Endothelial cell (in vitro differentiated cells): ENCODE data around the gene DIS3L2. TPM values are rescaled to one million over a fixed set of nuclear protein-coding genes. Genes with fewer than 3 reads are reported as not detected.

Experiments
- DNase-seq: peaks from one replicate; pipeline ENCODE4 v3.0.0; 2021; ENCODE audit warnings: low spot score
- H3K27ac Mint-ChIP-seq: one replicate; pipeline ENCODE4 v1.8.0; 2021; ENCODE audit warnings: mixed read lengths, inconsistent platforms; ENCODE audit not compliant: unreplicated experiment
- H3K27me3 Mint-ChIP-seq: one replicate; pipeline ENCODE4 v1.8.0; 2021; ENCODE audit warnings: mild to moderate bottlenecking, moderate library complexity, mixed read lengths, inconsistent platforms; ENCODE audit not compliant: unreplicated experiment
- H3K36me3 Mint-ChIP-seq: one replicate; pipeline ENCODE4 v1.8.0; 2021; ENCODE audit warnings: mild to moderate bottlenecking, low read depth, mixed read lengths, inconsistent platforms; ENCODE audit not compliant: unreplicated experiment
- H3K4me1 Mint-ChIP-seq: one replicate; pipeline ENCODE4 v1.8.0; 2021; ENCODE audit warnings: mild to moderate bottlenecking, mixed read lengths, inconsistent platforms; ENCODE audit not compliant: unreplicated experiment
- H3K4me3 Mint-ChIP-seq: one replicate; pipeline ENCODE4 v1.8.0; 2021; ENCODE audit warnings: mild to moderate bottlenecking, mixed read lengths, inconsistent platforms; ENCODE audit not compliant: unreplicated experiment
- H3K9me3 Mint-ChIP-seq: one replicate; pipeline ENCODE4 v1.8.0; 2021; ENCODE audit warnings: mixed read lengths, inconsistent platforms; ENCODE audit not compliant: unreplicated experiment
- CTCF ChIP-seq: fragments of 200-600 bp; sonication (generic); IDR thresholded peaks from one replicate; pipeline ENCODE4 v1.5.0; 2021; ENCODE audit warnings: antibody characterized with exemption; ENCODE audit not compliant: unreplicated experiment
- total RNA-seq: library from RNA; stranded (reverse); fragmentation: NEBNext Ultra II Directional; extraction: Animal tissue kit (Norgen Biotek cat#: 25700); gene quantifications from one replicate; pipeline ENCODE4 v1.2.1, GENCODE V29; 2021; ENCODE audit not compliant: unreplicated experiment

DIS3L2 gene
- total RNA-seq, 1 donor from 2014 or later = 42.1 TPM

DNA sequence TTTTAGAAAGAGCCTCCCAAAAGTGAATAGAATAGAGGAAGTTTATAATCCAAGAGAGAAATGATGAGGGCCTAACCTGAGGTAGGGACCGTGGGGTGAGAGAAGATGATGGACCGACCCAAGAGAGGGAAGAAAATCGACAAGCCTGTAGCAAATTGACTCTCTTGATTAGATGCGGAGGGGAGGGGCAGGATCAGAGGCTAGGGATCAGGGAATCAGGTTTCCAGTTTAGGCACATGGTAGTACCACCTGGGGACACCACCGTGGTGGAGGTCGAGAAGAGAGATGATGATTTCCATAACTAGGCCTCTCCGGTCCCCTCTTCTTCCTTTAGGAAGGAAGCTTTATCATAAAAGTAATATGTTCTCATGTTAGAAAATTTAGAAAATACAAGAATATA, 308.4 kb downstream of the DIS3L2 start:
- Mint-ChIP-seq H3K9me3 (no peaks in the 10 kb centered on the region), H3K27me3 (no peaks in the 10 kb centered on the region), H3K4me3 (no peak overlapping the region), H3K36me3 (peaks cover 4% of the 10 kb centered on the region), H3K4me1 (peaks cover 9% of the 10 kb centered on the region), H3K27ac (no peak overlapping the region)
- DNase-seq = no peak
- TF ChIP-seq CTCF = no peak

GRCh38 chr2:232273903-232274643, 312.6 kb downstream of the DIS3L2 start:
- Mint-ChIP-seq H3K9me3 (no peaks in the 10 kb centered on the region), H3K27me3 (peaks cover 3% of the 10 kb centered on the region), H3K4me1 (peaks cover 18% of the 10 kb centered on the region), H3K27ac (no peak overlapping the region), H3K36me3 (no peaks in the 10 kb centered on the region), H3K4me3 (no peak overlapping the region)
- no peak for TF ChIP-seq CTCF
- DNase-seq = no peak

DNA sequence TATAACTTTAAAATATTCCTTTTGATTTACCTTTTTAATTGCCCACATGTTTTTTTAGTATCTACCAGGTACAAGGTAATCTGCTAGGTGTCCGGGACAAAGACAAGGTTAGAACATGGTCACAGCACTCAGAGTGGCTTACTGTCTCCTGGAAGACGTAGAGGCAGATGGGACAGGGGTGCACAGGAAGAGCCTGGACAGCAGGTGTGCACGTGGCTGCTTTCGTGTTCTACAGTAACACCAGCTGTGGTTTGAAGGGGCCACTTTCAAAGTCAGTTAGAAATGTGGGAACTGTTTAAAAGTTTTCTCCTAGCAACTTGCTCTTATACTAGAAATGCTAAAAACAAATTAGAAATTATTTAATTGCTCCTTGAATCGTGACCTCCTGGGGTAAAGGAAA, 314.2 kb downstream of the DIS3L2 start:
- peaks cover 5% of the 10 kb centered on the region for H3K27me3 Mint-ChIP-seq
- no peak overlapping the region for H3K4me3 Mint-ChIP-seq
- DNase-seq = no peak
- no peaks in the 10 kb centered on the region for H3K9me3 Mint-ChIP-seq
- H3K36me3 Mint-ChIP-seq = peaks cover under 1% of the 10 kb centered on the region
- H3K4me1 Mint-ChIP-seq = peaks cover 17% of the 10 kb centered on the region
- H3K27ac Mint-ChIP-seq = no peak overlapping the region
- TF ChIP-seq CTCF = no peak

GRCh38 chr2:232276084-232276732, 314.7 kb downstream of the DIS3L2 start:
- Mint-ChIP-seq H3K27ac (peak overlapping the region; percentile 16), H3K27me3 (peaks cover 5% of the 10 kb centered on the region), H3K9me3 (no peaks in the 10 kb centered on the region), H3K4me3 (no peak overlapping the region), H3K36me3 (peaks cover 3% of the 10 kb centered on the region), H3K4me1 (peaks cover 12% of the 10 kb centered on the region)
- peak; percentile 18 for DNase-seq
- TF ChIP-seq CTCF = no peak

DNA sequence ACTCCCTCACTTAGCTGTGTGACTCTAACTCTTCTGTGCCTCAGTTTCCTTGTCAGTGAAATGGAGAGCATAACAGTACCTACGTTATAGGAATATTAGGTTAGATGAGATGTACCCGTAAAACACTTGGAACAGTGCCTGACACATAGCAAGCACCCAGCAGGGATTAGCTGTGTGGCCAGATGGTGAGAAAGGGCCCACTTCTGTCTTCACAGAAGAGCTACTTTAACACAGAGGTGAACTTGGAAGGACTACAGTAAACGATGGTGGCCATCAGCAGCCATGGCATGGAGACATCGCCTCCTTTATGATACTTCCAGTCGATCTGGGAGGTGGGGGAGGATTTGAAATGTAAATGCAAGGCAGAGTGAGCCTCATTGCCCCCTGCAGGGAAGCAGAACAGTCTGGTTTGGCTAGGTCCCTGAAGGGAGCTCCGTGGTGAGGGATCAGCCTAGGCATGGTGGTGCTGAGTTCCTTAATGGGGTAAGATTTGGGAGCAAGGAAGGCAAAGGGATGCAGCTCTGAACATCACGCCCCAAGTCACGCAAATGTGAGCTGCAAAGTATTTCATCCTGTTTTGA, 315.3 kb downstream of the DIS3L2 start:
- peaks cover 11% of the 10 kb centered on the region for H3K4me1 Mint-ChIP-seq
- H3K4me3 Mint-ChIP-seq = no peak overlapping the region
- peaks cover 6% of the 10 kb centered on the region for H3K36me3 Mint-ChIP-seq
- H3K9me3 Mint-ChIP-seq = no peaks in the 10 kb centered on the region
- H3K27me3 Mint-ChIP-seq = peaks cover 7% of the 10 kb centered on the region
- no peak for TF ChIP-seq CTCF
- DNase-seq = no peak
- peak overlapping the region; percentile 16 for H3K27ac Mint-ChIP-seq
